ENCODE results near the gene SLFN12L. TPM values are rescaled to one million over a fixed set of nuclear protein-coding genes. Genes with fewer than 3 reads are reported as not detected.

Gene SLFN12L
- total and polyA plus RNA-seq, 4 experiments from 2014 or later: 13.4 to 78.8 (median 49.2) TPM

DNA sequence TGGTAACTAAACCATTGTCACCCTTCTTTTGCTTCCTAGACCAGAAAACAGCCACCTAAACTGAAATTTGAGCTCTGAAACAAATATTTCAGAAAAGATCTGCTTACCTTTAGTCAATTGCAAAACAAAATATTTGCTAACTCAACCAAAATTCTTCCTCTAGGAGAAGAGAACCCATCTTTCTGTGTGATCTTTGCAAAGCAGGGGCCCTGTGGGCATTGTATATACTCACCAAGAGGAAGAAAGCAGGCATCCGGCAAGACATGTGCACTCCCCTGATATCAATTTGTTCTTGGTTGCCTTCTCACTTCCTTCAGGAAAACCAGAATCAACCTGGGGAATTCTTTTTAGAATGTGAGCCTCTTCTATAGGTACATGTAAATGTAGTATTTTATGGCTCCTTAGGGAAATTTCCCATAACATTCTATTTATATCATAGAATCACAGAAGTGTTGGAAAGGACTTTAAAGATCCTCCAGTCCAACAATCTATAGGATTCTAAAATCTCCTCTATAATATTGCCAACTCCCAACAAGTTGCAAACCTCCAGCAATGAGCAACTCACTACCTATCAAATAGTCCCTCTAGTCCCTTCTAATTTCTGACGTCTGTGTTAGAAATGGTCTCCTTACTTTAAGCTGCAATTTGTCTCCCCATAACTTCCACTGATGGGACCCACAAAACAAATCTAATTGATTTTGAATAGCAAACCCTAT lies 22.2 kb upstream of the SLFN12L start:
- CTCF ChIA-PET (ENCODE audit: partially characterized antibody): interaction anchor here (0.6 to 1.1 kb wide), 3 partner anchors 12 to 401 kb away, joined by 3 read pairs; no protein-coding TSS in a partner anchor
- intact Hi-C loops (cut with micrococcal nuclease): no loop called here

GRCh38 chr17:35557353-35557752 lies 19.9 kb upstream of the SLFN12L start:
- Mint-ChIP-seq H3K9me3 (no peaks in the 10 kb centered on the region), H3K4me3 (no peak overlapping the region), H3K4me1 (no peaks in the 10 kb centered on the region), H3K27ac (no peak overlapping the region), H3K27me3 (peaks cover 1 to 18% of the 10 kb centered on the region in 2 donors), H3K36me3 (no peaks in the 10 kb centered on the region)
- DNase-seq: no peak
- H3K27me3 ChIP-seq (ENCODE audit: insufficient read depth, low read length): no peaks in the 10 kb centered on the region
- H3K36me3 ChIP-seq (ENCODE audit: insufficient read depth, low read length): no peaks in the 10 kb centered on the region
- no peak overlapping the region for H3K4me3 ChIP-seq (ENCODE audit: low read length in 2 of 2)
- ChIA-PET POLR2A (ENCODE audit: partially characterized antibody) (no interaction called here), CTCF (ENCODE audit: partially characterized antibody) (no interaction called here)
- intact Hi-C loops (cut with micrococcal nuclease): no loop called here
- H3K9me3 ChIP-seq (ENCODE audit: control insufficient read depth in 1 of 2, low read length in 2 of 2): no peaks in the 10 kb centered on the region
- no peak overlapping the region for H3K27ac ChIP-seq (ENCODE audit: low read depth, low read length)
- no peaks in the 10 kb centered on the region for H3K4me1 ChIP-seq (ENCODE audit: insufficient read depth, low read length)

More for the DNA sequence above, 22.2 kb upstream of the SLFN12L start:
- no peak overlapping the region for H3K27ac Mint-ChIP-seq
- no peak overlapping the region for H3K4me3 Mint-ChIP-seq
- H3K36me3 ChIP-seq (ENCODE audit: insufficient read depth, low read length): no peaks in the 10 kb centered on the region
- no peaks in the 10 kb centered on the region for H3K9me3 ChIP-seq (ENCODE audit: control insufficient read depth in 1 of 2, low read length in 2 of 2)
- POLR2A ChIA-PET (ENCODE audit: partially characterized antibody): interaction anchor here (1.2 kb wide), 1 partner anchor 12 kb away, joined by 3 read pairs; no protein-coding TSS in a partner anchor
- H3K4me1 ChIP-seq (ENCODE audit: insufficient read depth, low read length): no peaks in the 10 kb centered on the region
- no peak overlapping the region for H3K27ac ChIP-seq (ENCODE audit: low read depth, low read length)
- no peaks in the 10 kb centered on the region for H3K27me3 ChIP-seq (ENCODE audit: insufficient read depth, low read length)
- H3K27me3 Mint-ChIP-seq: peaks cover 1 to 18% of the 10 kb centered on the region in 2 donors
- H3K36me3 Mint-ChIP-seq: no peaks in the 10 kb centered on the region
- no peak for DNase-seq
- no peaks in the 10 kb centered on the region for H3K9me3 Mint-ChIP-seq
- H3K4me3 ChIP-seq (ENCODE audit: low read length in 2 of 2): no peak overlapping the region
- H3K4me1 Mint-ChIP-seq: no peaks in the 10 kb centered on the region

DNA sequence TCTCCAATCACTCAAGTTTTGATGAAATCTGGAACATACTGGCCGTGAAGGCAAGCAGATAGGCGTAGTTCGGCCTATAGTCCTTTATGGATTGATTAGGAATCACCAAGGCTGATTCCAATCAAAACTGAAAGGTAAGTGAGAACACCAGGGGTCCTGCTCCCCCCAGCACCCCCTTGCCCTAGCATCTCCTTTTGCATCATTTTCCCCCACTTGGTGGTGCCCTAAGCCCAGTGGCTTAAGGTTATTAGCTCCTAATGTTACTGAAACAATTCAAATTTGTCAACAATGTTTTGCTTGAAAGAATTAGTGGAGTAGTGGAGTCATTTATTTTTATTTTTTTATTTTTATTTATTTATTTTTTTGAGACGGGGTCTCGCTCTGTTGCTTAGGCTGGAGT lies 18.2 kb upstream of the SLFN12L start:
- no peak overlapping the region for H3K27ac Mint-ChIP-seq
- H3K9me3 Mint-ChIP-seq: no peaks in the 10 kb centered on the region
- no peak overlapping the region for H3K4me3 Mint-ChIP-seq
- no peak for DNase-seq
- H3K27me3 ChIP-seq (ENCODE audit: insufficient read depth, low read length): no peaks in the 10 kb centered on the region
- POLR2A ChIA-PET (ENCODE audit: partially characterized antibody): interaction anchor here (1.0 to 1.3 kb wide), 2 partner anchors 14 to 31 kb away, joined by 3 read pairs; partner anchors contain the start of gene AP2B1
- H3K27ac ChIP-seq (ENCODE audit: low read depth, low read length): no peak overlapping the region
- CTCF ChIA-PET (ENCODE audit: partially characterized antibody): interaction anchor here (1.2 kb wide), 1 partner anchor 13 kb away, joined by 3 read pairs; no protein-coding TSS in a partner anchor
- no peaks in the 10 kb centered on the region for H3K4me1 ChIP-seq (ENCODE audit: insufficient read depth, low read length)
- H3K36me3 ChIP-seq (ENCODE audit: insufficient read depth, low read length): no peaks in the 10 kb centered on the region
- intact Hi-C loops (cut with micrococcal nuclease): no loop called here
- peaks cover 1 to 16% of the 10 kb centered on the region in 2 donors for H3K27me3 Mint-ChIP-seq
- peaks cover 0 to 2% of the 10 kb centered on the region in 2 donors for H3K36me3 Mint-ChIP-seq
- H3K4me3 ChIP-seq (ENCODE audit: low read length in 2 of 2): no peak overlapping the region
- no peaks in the 10 kb centered on the region for H3K4me1 Mint-ChIP-seq
- no peaks in the 10 kb centered on the region for H3K9me3 ChIP-seq (ENCODE audit: control insufficient read depth in 1 of 2, low read length in 2 of 2)

DNA sequence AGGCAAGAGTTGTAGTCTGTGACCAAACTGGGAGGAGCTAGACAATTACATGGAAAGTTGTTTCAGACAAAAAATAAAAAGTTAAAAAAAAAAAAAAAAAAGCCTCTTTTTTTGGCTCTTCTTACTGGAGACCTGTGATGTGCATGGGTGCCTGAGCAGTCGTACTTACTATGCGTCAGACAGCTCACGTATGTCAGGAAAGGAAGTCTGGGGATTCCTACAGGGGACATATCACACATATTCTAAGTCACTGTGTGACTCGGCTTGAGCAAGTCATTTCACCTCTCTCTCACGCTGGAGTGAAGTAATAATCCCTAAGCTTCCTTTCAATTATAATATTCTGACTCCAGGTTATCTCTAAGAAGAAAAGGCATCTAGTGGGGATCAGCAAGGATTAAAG lies 17.2 kb upstream of the SLFN12L start:
- Histone ChIP-seq H3K27ac (ENCODE audit: low read depth, low read length) (no peak overlapping the region), H3K27me3 (ENCODE audit: insufficient read depth, low read length) (no peaks in the 10 kb centered on the region), H3K36me3 (ENCODE audit: insufficient read depth, low read length) (no peaks in the 10 kb centered on the region), H3K9me3 (ENCODE audit: control insufficient read depth in 1 of 2, low read length in 2 of 2) (no peaks in the 10 kb centered on the region), H3K4me1 (ENCODE audit: insufficient read depth, low read length) (no peaks in the 10 kb centered on the region), H3K4me3 (ENCODE audit: low read length in 2 of 2) (no peak overlapping the region)
- intact Hi-C loops (cut with micrococcal nuclease): no loop called here
- peaks cover 0 to 10% of the 10 kb centered on the region in 2 donors for H3K27me3 Mint-ChIP-seq
- CTCF ChIA-PET (ENCODE audit: partially characterized antibody): interaction anchor here (1.2 to 1.3 kb wide), 3 partner anchors 14 to 57 kb away, joined by 3 read pairs; partner anchors contain the start of gene PEX12
- H3K9me3 Mint-ChIP-seq: no peaks in the 10 kb centered on the region
- POLR2A ChIA-PET (ENCODE audit: partially characterized antibody): interaction anchor here (1.4 kb wide), 1 partner anchor 15 kb away, joined by 4 read pairs; no protein-coding TSS in a partner anchor
- no peak overlapping the region for H3K4me3 Mint-ChIP-seq
- H3K36me3 Mint-ChIP-seq: peaks cover 2 to 4% of the 10 kb centered on the region in 2 donors
- no peak overlapping the region for H3K27ac Mint-ChIP-seq
- H3K4me1 Mint-ChIP-seq: no peaks in the 10 kb centered on the region
- DNase-seq: no peak

GRCh38 chr17:35553310-35553709 lies 15.8 kb upstream of the SLFN12L start:
- Mint-ChIP-seq H3K27me3 (peaks cover 0 to under 1% of the 10 kb centered on the region in 2 donors), H3K27ac (no peak overlapping the region), H3K4me3 (no peak overlapping the region), H3K4me1 (no peaks in the 10 kb centered on the region), H3K36me3 (peaks cover 2 to 4% of the 10 kb centered on the region in 2 donors), H3K9me3 (no peaks in the 10 kb centered on the region)
- POLR2A ChIA-PET (ENCODE audit: partially characterized antibody): no interaction called here
- Histone ChIP-seq H3K36me3 (ENCODE audit: insufficient read depth, low read length) (no peaks in the 10 kb centered on the region), H3K4me1 (ENCODE audit: insufficient read depth, low read length) (no peaks in the 10 kb centered on the region), H3K27me3 (ENCODE audit: insufficient read depth, low read length) (no peaks in the 10 kb centered on the region), H3K27ac (ENCODE audit: low read depth, low read length) (no peak overlapping the region), H3K4me3 (ENCODE audit: low read length in 2 of 2) (no peak overlapping the region), H3K9me3 (ENCODE audit: control insufficient read depth in 1 of 2, low read length in 2 of 2) (no peaks in the 10 kb centered on the region)
- DNase-seq: no peak
- intact Hi-C loops (cut with micrococcal nuclease): no loop called here
- CTCF ChIA-PET (ENCODE audit: partially characterized antibody): interaction anchor here (1.1 to 1.3 kb wide), 2 partner anchors 9 to 25 kb away, joined by 3 read pairs; partner anchors contain the start of gene PEX12

GRCh38 chr17:35548978-35549377 lies 11.5 kb upstream of the SLFN12L start:
- H3K9me3 Mint-ChIP-seq: no peaks in the 10 kb centered on the region
- H3K36me3 Mint-ChIP-seq: peaks cover 3 to 4% of the 10 kb centered on the region in 2 donors
- no peaks in the 10 kb centered on the region for H3K4me1 ChIP-seq (ENCODE audit: insufficient read depth, low read length)
- H3K27ac ChIP-seq (ENCODE audit: low read depth, low read length): no peak overlapping the region
- no peak for DNase-seq
- no peak overlapping the region for H3K4me3 ChIP-seq (ENCODE audit: low read length in 2 of 2)
- no peaks in the 10 kb centered on the region for H3K27me3 ChIP-seq (ENCODE audit: insufficient read depth, low read length)
- H3K27ac Mint-ChIP-seq: no peak overlapping the region
- H3K36me3 ChIP-seq (ENCODE audit: insufficient read depth, low read length): no peaks in the 10 kb centered on the region
- H3K4me1 Mint-ChIP-seq: peaks cover 0 to 2% (median 0%) of the 10 kb centered on the region in 4 donors
- POLR2A ChIA-PET (ENCODE audit: partially characterized antibody): no interaction called here
- H3K4me3 Mint-ChIP-seq: no peak overlapping the region
- H3K27me3 Mint-ChIP-seq: no peaks in the 10 kb centered on the region
- CTCF ChIA-PET (ENCODE audit: partially characterized antibody): no interaction called here
- H3K9me3 ChIP-seq (ENCODE audit: control insufficient read depth in 1 of 2, low read length in 2 of 2): no peaks in the 10 kb centered on the region
- intact Hi-C loops (cut with micrococcal nuclease): no loop called here

GRCh38 chr17:35548208-35548810 lies 10.8 kb upstream of the SLFN12L start:
- H3K9me3 Mint-ChIP-seq: no peaks in the 10 kb centered on the region
- Histone ChIP-seq H3K9me3 (ENCODE audit: control insufficient read depth in 1 of 2, low read length in 2 of 2) (no peaks in the 10 kb centered on the region), H3K4me3 (ENCODE audit: low read length in 2 of 2) (no peak overlapping the region), H3K27ac (ENCODE audit: low read depth, low read length) (no peak overlapping the region), H3K27me3 (ENCODE audit: insufficient read depth, low read length) (no peaks in the 10 kb centered on the region), H3K4me1 (ENCODE audit: insufficient read depth, low read length) (no peaks in the 10 kb centered on the region), H3K36me3 (ENCODE audit: insufficient read depth, low read length) (no peaks in the 10 kb centered on the region)
- no peak overlapping the region for H3K4me3 Mint-ChIP-seq
- intact Hi-C loops (cut with micrococcal nuclease): no loop called here
- no peaks in the 10 kb centered on the region for H3K27me3 Mint-ChIP-seq
- peaks cover 3 to 4% of the 10 kb centered on the region in 2 donors for H3K36me3 Mint-ChIP-seq
- POLR2A ChIA-PET (ENCODE audit: partially characterized antibody): no interaction called here
- H3K4me1 Mint-ChIP-seq: peaks cover 0 to 4% (median 3%) of the 10 kb centered on the region in 4 donors
- CTCF ChIA-PET (ENCODE audit: partially characterized antibody): interaction anchor here (0.8 to 0.9 kb wide), 2 partner anchors 9 to 29 kb away, joined by 3 read pairs; no protein-coding TSS in a partner anchor
- DNase-seq: no peak
- no peak overlapping the region for H3K27ac Mint-ChIP-seq
